Esophagus squamous epithelium (tissue), 4 donors: ENCODE measurements around the gene PARVA.

Source experiments
- POLR2A ChIP-seq, 4 donors: fragments of 450-650 bp; IDR thresholded peaks; one replicate each; pipeline ENCODE4 v1.6.1; 2017; ENCODE audit warnings: antibody characterized with exemption in 4 of 4, mild to moderate bottlenecking in 4 of 4, moderate library complexity in 3 of 4
- TF ChIP-seq, protein P1 (sequence below), 6 experiments: fragments of 450-650 bp in 4 of 6; fragments of 200-600 bp in 2 of 6; sonication (generic) in 2 of 6; IDR thresholded peaks; one replicate each; pipeline ENCODE4 v1.5.1; 2016 to 2019; ENCODE audit warnings: antibody characterized with exemption in 6 of 6, mild to moderate bottlenecking in 4 of 6, moderate library complexity in 4 of 6

DNA sequence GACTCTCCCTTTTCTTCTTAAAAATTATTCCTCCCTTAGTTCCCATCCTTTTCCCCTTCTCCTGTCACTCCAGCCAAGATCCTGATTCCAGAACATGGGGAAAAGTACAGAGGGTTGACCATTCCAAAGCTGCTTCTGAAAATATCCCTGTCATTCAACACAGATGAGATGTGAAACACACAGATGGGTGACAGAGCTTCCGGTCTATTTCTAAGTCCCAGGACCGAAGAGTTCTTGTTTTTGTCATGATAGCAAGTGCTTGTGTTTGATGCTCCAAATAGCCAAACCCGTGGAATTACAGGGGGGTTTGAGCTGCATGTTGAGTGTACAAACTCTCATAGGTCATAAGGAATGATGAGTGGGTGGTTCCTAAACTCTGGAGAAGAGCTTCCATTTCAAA, 57.9 kb downstream of the PARVA start:
- no peak for TF ChIP-seq POLR2A (IDR thresholded peaks at IDR 0.05)
- TF ChIP-seq, protein P1, sequence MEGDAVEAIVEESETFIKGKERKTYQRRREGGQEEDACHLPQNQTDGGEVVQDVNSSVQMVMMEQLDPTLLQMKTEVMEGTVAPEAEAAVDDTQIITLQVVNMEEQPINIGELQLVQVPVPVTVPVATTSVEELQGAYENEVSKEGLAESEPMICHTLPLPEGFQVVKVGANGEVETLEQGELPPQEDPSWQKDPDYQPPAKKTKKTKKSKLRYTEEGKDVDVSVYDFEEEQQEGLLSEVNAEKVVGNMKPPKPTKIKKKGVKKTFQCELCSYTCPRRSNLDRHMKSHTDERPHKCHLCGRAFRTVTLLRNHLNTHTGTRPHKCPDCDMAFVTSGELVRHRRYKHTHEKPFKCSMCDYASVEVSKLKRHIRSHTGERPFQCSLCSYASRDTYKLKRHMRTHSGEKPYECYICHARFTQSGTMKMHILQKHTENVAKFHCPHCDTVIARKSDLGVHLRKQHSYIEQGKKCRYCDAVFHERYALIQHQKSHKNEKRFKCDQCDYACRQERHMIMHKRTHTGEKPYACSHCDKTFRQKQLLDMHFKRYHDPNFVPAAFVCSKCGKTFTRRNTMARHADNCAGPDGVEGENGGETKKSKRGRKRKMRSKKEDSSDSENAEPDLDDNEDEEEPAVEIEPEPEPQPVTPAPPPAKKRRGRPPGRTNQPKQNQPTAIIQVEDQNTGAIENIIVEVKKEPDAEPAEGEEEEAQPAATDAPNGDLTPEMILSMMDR (IDR thresholded peaks at IDR 0.05) = no peak
